SU-DHL-6 (cell line): ENCODE measurements around the gene BANF1.

Experiments used
- H2AFZ ChIP-seq: fragments of 200-600 bp; sonication (generic); 2 replicates; pipeline ENCODE4 v1.6.1; 2014; ENCODE audit warnings: low read depth, mild to moderate bottlenecking, moderate library complexity, mixed read lengths, antibody characterized with exemption, low read length; ENCODE audit not compliant: severe bottlenecking
- H3F3A ChIP-seq: fragments of 200-600 bp; shearing (Covaris generic); 2 replicates; pipeline ENCODE4 v1.6.0; 2016; ENCODE audit warnings: antibody characterized with exemption, mild to moderate bottlenecking; ENCODE audit not compliant: insufficient read depth
- H3K27ac ChIP-seq: fragments of 200-600 bp; sonication (generic); 2 replicates; pipeline ENCODE4 v1.5.1; 2016; ENCODE audit warnings: low read depth, mild to moderate bottlenecking, low read length, moderate library complexity, mixed read lengths
- H3K27me3 ChIP-seq: fragments of 200-600 bp; sonication (generic), shearing (Covaris generic); 2 replicates; pipeline ENCODE4 v1.6.0; 2014; ENCODE audit warnings: mild to moderate bottlenecking, low read length
- H3K36me3 ChIP-seq: fragments of 200-600 bp; sonication (generic); 2 replicates; pipeline ENCODE4 v1.6.1; 2014; ENCODE audit warnings: mild to moderate bottlenecking, low read length, mixed read lengths
- H3K4me2 ChIP-seq: fragments of 300-600, 200-600 bp; shearing (Covaris generic), sonication (generic); 2 replicates; pipeline ENCODE4 v1.6.0; 2014; ENCODE audit warnings: low read length, low read depth, mild to moderate bottlenecking; ENCODE audit not compliant: poor library complexity, severe bottlenecking
- H3K4me3 ChIP-seq: fragments of 200-600 bp; sonication (generic); 2 replicates; pipeline ENCODE4 v1.5.1; 2014; ENCODE audit warnings: antibody characterized with exemption, low read length, mild to moderate bottlenecking, mixed read lengths; ENCODE audit not compliant: insufficient read depth, poor library complexity, severe bottlenecking
- H3K79me2 ChIP-seq: fragments of 200-600 bp; sonication (generic); 2 replicates; pipeline ENCODE4 v1.6.1; 2014; ENCODE audit warnings: mild to moderate bottlenecking, low read length, moderate library complexity; ENCODE audit not compliant: insufficient read depth
- H3K9ac ChIP-seq: fragments of 200-600 bp; sonication (generic); 2 replicates; pipeline ENCODE4 v1.7.0; 2014; ENCODE audit warnings: mild to moderate bottlenecking, low read length
- H3K9me2 ChIP-seq: fragments of 200-600 bp; sonication (generic); replicated peaks from 2 replicates; pipeline ENCODE4 v1.6.1; 2014; ENCODE audit warnings: low read length; ENCODE audit not compliant: insufficient read depth
- H3K9me3 ChIP-seq: fragments of 200-600 bp; sonication (generic); 2 replicates; pipeline ENCODE4 v1.6.1; 2014; ENCODE audit warnings: low read length, mixed read lengths; ENCODE audit not compliant: insufficient read depth
- H4K20me1 ChIP-seq: fragments of 200-600 bp; sonication (generic); 2 replicates; pipeline ENCODE4 v1.6.1; 2014; ENCODE audit warnings: low read depth, mild to moderate bottlenecking, antibody characterized with exemption, low read length, moderate library complexity, mixed read lengths
- EZH2phosphoT487 ChIP-seq: fragments of 200-600 bp; sonication (generic), shearing (Covaris generic); conservative IDR thresholded peaks from 2 replicates; pipeline ENCODE4 v1.6.1; 2018; ENCODE audit warnings: mild to moderate bottlenecking, antibody characterized with exemption, low read length, moderate library complexity, mixed read lengths
- TF ChIP-seq, protein P1 (sequence below): fragments of 200-600 bp; sonication (generic); IDR thresholded peaks from one replicate; pipeline ENCODE4 v1.5.1; 2017; ENCODE audit warnings: antibody characterized with exemption, mild to moderate bottlenecking, low read length, moderate library complexity; ENCODE audit not compliant: insufficient read depth, poor library complexity, severe bottlenecking

Gene BANF1

DNA sequence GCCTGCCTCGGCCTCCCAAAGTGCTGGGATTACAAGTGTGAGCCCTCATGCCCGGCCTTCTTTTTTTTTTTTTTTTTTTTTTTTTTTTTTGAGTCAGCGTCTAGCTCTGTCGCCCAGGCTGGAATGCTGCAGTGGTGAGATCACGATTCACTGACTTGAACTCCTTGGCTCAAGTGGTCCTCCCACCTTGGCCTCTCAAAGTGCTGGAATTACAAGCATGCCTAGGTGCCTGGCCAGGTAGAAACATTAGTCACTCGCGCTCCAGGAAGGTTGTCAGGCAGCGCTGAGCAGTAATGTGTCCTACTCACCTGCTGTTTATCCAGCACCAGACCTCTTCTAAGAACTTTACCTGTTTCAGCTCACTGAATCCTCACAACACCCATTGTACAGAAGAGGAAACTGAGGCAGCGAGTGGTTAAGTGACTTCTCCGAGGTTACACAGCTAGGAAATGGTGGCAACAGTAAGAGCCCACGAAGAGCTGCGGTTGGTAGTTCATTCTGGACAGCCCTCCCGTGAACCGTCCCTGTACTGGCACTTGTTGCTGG is 9.0 kb downstream of the BANF1 start:
- Histone ChIP-seq H3K9me3 (no peaks in the 10 kb centered on the region), H3K4me2 (no peak overlapping the region), H3K9ac (no peak overlapping the region), H3K27me3 (no peaks in the 10 kb centered on the region), H3K4me3 (no peak overlapping the region), H4K20me1 (no peaks in the 10 kb centered on the region), H3K36me3 (no peaks in the 10 kb centered on the region), H3K79me2 (no peaks in the 10 kb centered on the region), H3K27ac (no peak overlapping the region), H3F3A (no peaks in the 10 kb centered on the region), H2AFZ (no peak overlapping the region), H3K9me2 (no peaks in the 10 kb centered on the region)
- no peak for TF ChIP-seq EZH2phosphoT487
- TF ChIP-seq, protein P1, sequence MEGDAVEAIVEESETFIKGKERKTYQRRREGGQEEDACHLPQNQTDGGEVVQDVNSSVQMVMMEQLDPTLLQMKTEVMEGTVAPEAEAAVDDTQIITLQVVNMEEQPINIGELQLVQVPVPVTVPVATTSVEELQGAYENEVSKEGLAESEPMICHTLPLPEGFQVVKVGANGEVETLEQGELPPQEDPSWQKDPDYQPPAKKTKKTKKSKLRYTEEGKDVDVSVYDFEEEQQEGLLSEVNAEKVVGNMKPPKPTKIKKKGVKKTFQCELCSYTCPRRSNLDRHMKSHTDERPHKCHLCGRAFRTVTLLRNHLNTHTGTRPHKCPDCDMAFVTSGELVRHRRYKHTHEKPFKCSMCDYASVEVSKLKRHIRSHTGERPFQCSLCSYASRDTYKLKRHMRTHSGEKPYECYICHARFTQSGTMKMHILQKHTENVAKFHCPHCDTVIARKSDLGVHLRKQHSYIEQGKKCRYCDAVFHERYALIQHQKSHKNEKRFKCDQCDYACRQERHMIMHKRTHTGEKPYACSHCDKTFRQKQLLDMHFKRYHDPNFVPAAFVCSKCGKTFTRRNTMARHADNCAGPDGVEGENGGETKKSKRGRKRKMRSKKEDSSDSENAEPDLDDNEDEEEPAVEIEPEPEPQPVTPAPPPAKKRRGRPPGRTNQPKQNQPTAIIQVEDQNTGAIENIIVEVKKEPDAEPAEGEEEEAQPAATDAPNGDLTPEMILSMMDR = no peak

DNA sequence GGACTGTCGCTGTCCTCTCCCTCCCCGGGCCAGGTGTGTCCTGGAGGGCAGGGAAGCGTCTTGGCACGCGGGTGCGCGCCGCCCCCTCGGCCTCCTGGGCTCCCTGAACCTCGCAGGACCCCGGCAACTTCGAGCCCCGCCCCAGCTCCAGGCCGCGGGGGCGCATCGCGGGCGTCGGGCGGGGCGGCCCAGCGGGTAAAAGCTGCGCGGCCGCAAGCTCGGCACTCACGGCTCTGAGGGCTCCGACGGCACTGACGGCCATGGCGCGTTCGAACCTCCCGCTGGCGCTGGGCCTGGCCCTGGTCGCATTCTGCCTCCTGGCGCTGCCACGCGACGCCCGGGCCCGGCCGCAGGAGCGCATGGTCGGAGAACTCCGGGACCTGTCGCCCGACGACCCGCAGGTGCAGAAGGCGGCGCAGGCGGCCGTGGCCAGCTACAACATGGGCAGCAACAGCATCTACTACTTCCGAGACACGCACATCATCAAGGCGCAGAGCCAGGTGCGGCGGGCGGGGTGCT is 9.5 kb downstream of the BANF1 start, which contains the start of gene CST6:
TSS of gene CST6 (plus strand) at position 224 of the 519 bp plus-strand sequence. CDS start at position 261, 37 bp downstream.
- Histone ChIP-seq H3K4me2 (no peak within 1 kb of the TSS), H3K9me2 (no peaks in the 10 kb centered on the region), H3K36me3 (no peaks in the 10 kb centered on the region), H3K79me2 (no peaks in the 10 kb centered on the region), H3K9ac (no peak within 1 kb of the TSS), H3K9me3 (no peaks in the 10 kb centered on the region), H3K4me3 (no peak within 1 kb of the TSS), H3K27ac (no peak within 1 kb of the TSS), H2AFZ (no peak within 1 kb of the TSS), H4K20me1 (no peaks in the 10 kb centered on the region), H3F3A (no peaks in the 10 kb centered on the region), H3K27me3 (no peaks in the 10 kb centered on the region)
- TF ChIP-seq EZH2phosphoT487 = no peak
- TF ChIP-seq, protein P1 = no peak

DNA sequence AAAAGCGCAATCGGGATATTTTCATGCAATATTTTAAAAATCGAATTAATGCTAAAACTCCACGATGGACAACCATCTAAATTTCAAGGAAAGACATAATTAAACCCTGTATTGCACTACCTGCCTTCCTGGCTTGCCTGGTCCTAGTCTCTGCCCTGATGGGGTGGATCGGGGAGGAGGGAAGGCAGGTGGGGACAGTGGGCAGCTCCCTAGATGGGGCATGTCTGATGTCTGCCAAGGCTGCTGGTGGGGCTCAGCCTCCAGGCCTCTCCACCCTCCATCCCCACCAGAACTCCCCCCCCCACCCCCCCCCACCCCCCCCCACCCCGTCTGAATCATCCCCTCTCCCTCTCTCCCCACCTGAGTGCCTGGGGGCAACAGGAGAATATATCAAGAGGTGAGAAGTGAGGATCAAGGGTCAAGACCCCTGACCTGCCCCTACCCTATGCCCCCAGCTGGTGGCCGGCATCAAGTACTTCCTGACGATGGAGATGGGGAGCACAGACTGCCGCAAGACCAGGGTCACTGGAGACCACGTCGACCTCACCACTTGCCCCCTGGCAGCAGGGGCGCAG is 10.2 kb downstream of the BANF1 start:
- Histone ChIP-seq H3K9ac (no peak overlapping the region), H3K4me3 (no peak overlapping the region), H2AFZ (no peak overlapping the region)

More for the DNA sequence above, 10.2 kb downstream of the BANF1 start:
- Histone ChIP-seq H3K9me3 (no peaks in the 10 kb centered on the region), H3K27ac (no peak overlapping the region), H3F3A (no peaks in the 10 kb centered on the region), H4K20me1 (no peaks in the 10 kb centered on the region), H3K36me3 (no peaks in the 10 kb centered on the region), H3K27me3 (no peaks in the 10 kb centered on the region), H3K9me2 (no peaks in the 10 kb centered on the region), H3K79me2 (no peaks in the 10 kb centered on the region), H3K4me2 (no peak overlapping the region)
- TF ChIP-seq, protein P1 = no peak
- TF ChIP-seq EZH2phosphoT487 = no peak
